SW 1271 (cell line): ENCODE data around the gene PHACTR1.
"Not testable (repeated sequence)": the region's sequence is repeated elsewhere in the genome, so short reads cannot be mapped to it uniquely, and the experiment has no call there.

Experiments used
- DNase-seq, 2 experiments: peaks; one replicate each; lab custom pipeline; 2025; lab: John Stamatoyannopoulos, UW

Gene PHACTR1

DNA sequence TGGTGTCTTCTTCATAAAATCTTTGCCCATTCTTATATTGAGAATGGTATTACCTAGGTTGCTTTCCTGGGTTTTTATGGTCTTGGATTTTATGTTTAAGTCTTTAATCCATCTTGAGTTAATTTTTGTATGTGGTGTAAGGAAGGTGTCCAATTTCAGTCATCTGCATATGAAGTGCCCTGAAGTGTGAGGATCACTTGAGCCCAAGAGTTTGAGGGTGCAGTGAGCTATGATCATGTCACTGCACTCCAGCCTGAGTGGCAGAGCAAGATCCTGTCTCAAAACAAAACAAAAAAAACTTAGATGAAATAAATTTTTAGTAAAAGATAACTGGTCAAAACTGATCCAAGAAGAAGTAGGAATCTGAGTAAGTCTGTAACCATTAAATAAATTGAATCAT, 396.4 kb downstream of the PHACTR1 start:
- no peak for DNase-seq

DNA sequence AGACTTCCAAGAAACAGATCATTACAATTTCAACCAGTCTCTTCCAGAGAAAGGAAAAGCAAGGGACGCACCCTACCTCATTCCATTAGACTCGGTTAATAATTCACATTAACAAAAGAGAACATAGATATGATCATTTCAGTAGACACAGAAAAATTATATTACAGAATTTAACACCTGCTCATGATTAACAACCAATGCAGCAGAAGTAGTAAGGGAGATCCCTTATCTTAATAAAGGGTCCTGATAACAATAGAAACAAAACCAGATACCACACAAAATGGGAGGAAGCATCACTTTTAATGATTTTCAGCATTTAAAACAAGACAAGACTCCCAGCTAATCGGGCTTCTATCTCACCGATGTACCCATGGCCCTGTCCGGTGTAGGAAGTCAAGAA, 396.8 kb downstream of the PHACTR1 start:
- DNase-seq: no peak

DNA sequence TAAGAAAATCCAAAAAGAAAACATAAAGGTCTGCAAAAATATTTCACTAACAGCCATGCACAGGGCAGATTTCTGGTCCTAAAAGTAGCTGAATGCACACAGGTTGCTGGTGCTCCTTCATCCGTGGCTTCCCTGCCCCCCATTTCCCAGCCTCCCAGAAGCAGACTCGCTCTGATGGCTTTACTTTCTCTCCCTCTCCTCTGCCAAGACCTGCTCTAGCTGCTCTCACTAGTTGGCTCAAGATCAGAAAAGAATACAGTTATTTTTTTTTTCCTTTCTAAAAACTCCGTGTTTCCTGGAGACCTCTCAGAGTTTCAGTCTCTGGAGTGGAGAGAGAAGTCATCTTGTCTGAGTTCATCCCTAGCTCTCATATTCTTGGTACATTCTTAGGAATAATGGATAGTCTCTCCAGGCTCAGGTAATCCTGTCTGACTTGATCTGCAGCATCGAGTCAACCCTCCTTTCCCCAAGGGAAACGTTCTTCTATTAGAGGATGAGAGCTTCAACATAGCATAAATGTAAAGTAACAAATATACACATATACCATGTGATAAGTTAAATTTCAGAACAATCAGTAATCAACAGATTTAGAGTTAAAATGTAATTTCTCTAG, 397.5 kb downstream of the PHACTR1 start:
- no peak for DNase-seq

DNA sequence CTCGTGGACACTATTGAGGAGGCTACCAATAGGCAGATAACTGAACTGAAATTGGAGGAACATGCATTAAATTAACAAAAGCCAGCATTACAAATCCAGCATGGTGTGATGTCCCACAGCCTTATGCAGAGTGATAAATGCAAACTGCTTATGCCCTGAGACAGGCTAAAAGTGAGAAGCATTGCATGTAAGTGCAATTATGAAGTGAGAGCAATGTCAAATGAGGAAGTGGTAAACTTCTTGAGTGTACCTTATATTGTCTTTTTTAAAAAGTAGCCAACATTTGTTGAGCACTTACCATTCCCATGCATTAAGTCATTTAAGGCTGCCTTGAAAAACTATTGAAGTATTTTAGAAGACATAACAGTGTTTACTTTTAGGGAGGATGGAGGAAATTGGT, 399.6 kb downstream of the PHACTR1 start:
- no peak for DNase-seq

DNA sequence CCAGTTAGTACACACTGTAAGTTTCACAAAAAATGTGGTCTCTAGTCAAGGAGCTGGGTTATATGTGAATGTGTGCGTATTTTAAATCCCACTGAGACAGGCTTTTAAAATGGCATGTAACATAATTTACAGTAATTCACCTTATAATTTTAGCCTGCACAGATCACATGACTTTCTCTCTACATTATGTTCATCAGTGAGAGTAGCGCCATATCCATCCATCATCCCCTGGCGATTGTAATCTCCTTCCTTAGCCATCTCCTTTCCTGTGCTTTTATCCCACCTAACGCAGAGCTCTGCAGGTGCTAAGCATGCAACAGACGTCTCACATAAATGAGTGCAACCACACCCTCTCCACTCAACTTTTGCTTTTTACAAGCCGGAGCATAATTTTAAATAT, 401.0 kb downstream of the PHACTR1 start:
- no peak for DNase-seq

DNA sequence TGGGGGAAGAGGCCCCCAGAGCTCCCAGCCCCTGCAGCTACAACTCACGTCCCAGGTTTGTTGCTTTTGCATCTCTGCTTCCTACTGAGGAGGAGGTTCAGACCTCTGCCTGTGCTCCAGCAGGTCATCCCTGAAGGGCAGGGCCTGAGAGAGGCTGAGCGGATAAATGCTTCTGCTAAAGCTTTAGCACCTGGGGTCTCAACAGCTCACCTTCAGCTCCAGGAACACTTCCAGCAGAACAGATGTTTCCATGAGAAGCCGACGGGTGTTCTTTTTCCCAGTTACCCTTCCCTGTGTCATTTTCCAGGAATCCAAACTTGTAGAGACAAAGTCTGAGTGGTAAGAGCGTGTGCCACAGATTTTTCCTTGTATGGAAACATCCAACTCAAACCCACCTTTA, 403.0 kb downstream of the PHACTR1 start:
- no peak for DNase-seq

DNA sequence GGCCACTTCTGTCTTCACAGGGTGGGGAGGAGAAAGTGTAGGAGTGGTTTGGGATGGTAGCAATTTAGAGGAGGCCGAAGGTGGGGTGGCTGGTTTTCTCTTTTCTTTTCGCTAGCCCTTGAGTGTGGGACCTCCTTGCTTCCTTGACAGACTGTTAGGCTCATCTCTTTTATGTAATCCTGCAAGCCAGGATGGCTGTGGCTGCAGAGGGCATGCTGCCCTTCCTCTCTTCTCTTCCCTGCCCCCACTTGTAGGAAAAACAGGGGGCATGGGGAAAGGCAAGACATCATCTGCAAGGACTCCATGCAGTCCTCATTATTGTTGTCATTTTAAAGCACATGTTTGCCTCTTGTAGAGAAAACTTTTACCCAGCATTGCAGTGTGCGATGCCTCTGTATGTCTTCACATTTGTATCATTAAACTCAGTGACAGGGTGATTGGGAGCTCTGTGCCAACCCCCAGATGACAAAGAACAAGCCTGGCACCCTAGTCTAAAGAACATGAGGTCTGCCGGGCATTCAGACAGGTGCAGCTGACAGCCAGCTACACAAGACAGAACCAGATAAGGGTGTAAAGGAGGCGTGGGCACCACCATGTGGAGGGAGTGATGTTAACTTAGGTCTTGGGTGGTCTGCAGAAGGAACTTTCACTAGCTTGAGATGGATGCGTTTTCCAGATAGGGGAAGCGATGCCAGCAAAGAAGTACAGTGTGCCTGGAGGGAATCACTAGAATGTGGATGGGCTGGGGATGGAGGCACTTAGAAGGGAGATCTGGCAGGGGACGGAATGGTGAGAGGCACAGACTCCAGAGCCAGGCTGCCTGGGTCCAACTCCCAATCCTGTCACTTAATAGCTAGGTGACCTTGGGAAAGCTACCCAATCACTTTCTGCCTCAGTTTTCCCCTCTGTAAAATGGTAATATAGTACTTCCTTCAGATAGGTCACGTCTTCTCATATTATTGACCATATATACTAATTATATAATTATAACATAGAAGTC, 404.2 kb downstream of the PHACTR1 start:
- DNase-seq: no peak

DNA sequence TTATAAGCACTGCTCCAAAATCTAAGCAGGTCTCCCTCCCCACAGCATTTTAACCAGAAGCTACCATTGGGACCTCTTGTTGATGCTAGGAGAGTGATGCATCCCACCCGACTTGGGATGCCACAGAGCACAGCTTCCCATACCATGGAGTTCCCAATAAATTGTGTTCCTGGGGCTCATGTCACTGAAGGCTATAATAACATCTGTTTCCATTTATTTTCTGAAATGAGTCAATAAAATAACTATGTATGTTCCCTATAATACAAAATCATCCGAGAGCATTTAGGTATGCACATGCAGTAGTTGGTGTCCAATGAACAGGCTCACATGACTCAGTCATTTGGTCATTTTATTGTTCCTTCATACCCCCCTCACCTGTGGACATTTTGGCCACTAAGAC, 407.6 kb downstream of the PHACTR1 start:
- DNase-seq: no peak

DNA sequence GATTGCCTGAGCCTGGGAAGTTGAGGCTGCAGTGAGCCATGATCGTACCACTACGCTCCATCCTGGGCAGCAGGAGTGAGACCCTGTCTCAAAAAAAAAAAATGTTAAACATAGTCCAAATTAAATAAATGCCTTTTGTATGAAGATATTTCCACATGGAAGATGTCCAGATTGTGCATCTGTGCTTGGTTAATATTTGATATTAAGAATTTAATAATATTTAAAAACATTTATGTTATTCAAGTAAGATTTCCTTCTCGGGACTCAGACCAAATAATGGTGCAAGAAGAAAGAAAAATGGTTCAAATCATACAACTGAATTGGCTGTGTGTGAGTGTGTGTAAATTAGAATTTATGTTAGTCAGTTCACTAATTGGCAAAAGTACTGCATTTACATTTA, 409.3 kb downstream of the PHACTR1 start:
- DNase-seq: no peak

DNA sequence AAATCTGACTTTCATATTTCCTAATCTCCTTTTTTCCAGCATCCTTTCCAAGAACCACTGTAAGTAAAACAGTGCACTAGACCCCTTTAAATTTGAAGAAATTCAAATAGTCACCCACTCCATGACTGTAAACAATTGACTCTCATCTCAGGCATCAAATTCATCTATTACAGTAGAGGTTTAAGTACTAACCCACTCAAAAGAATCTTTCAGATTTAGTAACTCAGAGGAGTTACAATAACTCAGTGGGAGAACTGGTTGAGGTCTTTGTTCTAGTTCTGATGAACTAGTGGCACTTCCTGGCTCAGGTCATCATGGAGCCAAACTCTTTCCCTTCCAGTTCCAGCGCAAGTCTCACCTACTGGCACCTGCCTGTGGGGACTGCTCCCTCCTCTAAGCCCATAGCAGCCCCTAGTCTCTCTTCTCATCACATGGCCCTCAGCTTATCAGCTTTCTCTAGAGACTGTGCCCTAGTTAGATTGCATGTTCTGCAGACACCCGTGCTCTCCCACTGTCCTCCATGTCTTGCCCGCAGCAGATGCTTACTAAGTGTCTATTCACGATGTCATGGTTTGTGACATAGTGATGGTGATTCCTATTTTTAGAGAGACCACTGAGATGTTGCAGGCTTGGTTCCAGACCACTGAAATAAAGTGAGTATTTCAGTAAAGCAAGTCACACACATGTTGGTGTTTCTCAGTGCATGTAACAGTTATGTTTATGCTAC, 415.5 kb downstream of the PHACTR1 start:
- no peak for DNase-seq

DNA sequence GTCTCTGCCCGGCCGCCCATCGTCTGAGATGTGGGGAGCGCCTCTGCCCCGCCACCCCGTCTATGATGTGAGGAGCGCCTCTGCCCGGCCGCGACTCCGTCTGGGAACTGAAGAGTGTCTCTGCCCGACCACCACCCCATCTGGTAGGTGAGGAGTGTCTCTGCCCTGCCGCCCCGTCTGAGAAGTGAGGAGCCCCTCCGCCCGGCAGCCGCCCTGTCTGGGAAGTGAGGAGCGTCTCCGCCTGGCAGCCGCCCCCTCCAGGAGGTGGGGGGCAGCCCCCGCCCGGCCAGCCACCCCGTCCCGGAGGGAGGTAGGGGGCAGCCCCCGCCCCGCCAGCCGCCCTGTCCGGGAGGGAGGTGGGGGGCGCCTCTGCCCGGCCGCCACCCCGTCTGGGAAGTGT, 417.3 kb downstream of the PHACTR1 start:
- DNase-seq: not testable (repeated sequence)

DNA sequence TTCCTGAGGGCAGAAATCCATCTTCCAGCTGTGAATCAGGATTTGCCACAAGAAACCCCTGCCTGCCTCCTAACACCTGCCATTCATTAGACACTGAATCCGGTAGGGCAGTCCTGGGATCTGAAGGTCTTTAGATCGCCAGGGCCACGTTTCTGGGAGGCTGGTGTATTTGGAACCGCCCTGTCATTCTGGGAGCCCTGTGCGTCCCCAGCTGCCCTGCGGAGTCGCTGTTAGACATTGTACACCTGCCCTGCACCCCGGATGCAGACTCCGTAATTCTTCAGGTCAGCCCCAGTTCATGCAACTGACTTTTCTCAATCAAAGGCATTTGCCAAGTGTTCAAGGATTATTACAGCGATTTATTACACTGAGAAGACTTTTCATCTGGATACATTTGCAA, 418.6 kb downstream of the PHACTR1 start:
- no peak for DNase-seq

DNA sequence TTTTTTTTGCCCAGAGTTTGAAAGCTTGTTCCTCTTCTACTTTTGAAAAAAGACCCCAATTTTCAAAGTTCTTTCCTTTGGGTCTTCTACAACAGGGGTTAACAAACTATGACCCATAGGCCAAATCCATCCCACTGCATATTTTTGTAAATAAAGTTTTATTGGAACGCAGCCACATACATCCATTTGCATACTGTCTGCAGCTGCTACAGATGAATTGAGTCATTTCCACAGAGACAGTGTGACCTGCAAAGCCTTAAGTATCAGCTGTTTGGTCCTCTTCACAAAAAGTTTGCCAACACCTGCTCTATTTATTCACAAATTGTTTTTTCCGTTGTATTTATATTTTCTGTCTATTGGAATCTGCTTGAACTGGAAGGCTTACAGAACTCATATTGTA, 422.6 kb downstream of the PHACTR1 start:
- no peak for DNase-seq

DNA sequence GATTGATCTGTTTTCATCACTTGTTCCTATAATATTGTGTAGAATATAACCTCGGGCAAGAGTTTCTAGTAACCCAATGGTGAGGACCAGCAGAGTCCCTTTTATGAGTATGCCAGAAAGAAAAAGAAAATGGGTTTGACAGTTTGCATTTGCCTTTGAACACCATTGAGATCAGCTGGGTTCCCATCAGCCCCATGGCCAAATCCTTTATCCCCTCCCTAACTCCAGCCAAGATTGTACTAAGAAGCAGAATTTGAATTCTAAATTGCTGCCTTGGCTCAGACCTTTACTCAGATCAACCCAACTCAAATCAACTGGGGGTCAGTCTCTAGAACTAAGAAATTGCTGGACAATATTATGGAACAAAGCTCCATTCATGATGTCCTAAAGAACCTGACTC, 424.4 kb downstream of the PHACTR1 start:
- DNase-seq: no peak

DNA sequence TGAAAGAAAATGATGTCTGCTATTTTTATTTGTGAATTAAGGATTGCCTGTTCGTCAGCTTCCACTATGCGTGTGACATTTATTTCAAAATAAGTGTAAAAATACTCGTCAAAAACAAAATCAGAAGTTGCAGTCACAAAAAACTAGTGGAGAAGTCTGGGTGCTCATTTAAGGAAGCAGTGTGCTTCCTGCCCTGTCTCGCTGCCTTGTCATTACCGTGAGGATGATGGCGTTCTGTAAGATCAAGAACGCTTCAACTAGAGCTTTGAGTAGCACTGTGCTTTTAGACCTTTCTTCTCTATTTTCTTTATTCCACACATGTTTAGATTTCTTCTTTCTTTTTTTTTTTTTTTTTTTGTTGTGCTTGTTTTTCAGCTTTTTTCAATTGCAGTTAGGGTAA, 424.8 kb downstream of the PHACTR1 start:
- no peak for DNase-seq

DNA sequence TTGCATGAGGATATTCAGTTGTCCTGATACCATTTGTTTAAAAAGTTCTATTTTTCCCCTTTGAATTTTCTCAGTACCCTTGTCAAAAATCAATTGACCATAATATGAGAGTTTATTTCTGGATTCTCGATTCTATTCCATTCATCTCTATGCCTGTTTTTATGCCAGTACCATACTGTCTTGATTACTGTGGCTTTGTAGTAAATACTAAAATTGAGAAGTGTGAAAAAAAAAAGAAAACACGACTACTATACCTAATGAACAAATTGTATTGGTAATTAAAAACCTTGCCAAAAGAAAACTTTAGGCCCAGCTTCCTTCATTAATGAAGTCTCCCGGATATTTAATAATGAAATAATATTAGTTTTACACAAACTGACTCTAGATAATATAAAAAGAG, 426.0 kb downstream of the PHACTR1 start:
- no peak for DNase-seq

DNA sequence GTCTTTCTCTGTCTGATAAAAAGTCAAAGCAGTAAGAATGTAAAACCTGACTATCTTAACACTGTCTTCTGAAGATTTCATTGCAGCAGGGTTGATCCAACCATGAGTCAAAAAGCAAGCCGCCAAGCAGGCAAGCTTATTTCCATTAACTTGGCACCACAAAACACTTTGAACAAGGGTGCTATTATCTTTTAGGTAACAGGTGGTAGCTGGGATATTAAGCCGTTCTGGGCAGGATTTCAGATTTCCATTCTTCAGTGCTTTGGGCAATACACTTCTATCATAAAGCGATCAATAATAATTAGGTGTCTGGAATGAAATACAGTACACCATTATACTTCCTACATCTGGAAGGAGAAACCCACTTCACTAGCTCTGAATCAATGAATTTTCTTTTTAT, 429.9 kb downstream of the PHACTR1 start:
- no peak for DNase-seq

DNA sequence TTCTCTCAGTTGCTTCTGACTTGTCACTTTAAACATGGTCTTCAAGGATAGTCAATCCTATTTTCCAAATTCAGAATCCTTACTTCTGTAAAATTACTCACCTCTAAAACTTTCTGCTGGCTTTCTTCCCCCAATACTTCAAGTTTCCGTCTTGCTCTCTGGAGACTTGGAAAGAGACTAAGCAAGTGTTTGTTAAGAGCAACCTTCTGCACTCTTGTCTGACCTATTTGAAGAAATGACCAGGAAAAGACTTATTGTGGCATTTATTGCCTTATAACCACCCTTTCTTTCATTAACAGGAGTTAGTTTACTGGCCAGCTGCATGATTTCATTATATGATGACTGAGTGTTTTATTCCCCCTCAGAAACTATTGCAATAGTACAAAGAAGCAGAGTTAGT, 430.8 kb downstream of the PHACTR1 start:
- no peak for DNase-seq

DNA sequence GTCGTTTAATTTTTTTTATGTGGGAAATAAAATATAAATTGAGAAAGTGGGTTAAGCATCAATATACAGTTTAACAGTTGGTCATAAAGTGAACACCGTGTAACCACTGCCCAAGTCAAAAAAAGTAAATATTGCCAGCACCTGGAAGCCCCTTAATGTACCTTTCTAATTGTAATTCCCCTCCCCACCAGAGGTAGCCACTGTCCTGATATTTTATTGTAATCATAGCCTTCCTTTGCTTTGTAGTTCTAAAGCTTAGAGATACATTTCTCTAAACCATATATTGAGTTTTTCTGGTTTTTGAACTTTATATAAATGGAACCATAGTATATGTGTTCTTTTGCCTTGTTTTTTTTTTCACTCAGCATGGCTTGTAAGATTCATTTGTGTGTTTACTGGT, 431.2 kb downstream of the PHACTR1 start:
- DNase-seq: no peak

DNA sequence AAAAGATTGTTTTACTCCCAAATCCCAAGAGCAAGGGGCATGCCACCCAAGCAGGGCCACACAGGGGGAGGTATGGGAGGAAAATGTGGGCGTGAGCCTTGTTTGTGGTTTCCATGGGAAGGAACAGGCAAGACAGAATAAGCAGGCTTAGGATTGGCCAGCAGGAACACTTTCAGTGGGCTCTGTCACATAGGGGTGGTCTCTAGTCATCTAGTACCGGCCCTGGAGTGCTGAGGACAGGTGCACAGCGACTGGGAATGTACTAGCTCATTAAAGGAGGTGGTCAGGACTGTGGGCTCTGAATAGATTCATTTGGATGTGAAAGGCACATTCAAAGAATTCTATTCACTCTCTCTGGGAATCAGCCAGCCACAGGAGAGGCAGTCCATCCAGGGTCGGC, 436.2 kb downstream of the PHACTR1 start:
- no peak for DNase-seq

DNA sequence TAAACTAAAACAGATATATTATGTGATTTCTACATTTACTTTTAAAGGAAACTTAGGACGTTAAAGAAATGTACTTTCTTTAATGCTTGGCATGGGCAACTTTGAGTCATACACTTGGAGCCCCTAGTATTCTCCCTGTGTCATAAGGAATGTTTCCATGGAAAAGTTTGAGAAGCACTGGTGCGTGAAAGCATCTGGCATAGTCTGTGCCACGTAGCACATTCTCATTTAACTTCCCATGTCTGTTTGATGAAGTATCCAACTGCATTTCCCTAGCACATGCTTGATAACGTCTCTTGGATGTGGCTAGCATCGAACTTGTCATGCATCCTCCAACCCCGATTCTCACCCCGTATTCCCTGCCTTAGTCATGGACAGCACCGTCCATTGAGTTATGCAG, 439.8 kb downstream of the PHACTR1 start:
- no peak for DNase-seq

DNA sequence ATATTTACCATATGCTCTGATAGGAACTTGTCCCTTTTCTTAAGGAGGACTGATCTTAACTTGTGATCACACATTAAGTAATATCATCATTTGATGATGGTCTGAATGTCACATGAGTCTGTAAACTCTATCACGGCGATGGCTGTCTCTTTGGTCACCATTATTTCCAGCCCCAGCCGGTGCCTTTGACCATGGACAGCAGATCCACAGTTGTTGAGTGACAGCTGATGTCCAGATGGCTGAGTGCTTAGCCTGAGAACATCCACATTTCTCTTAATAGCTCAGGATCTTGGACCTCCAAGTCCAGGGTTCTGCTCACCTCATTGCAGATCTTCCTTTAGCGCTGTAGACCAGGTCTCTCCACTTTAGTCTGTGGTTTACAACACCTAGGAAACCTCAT, 440.7 kb downstream of the PHACTR1 start:
- no peak for DNase-seq

DNA sequence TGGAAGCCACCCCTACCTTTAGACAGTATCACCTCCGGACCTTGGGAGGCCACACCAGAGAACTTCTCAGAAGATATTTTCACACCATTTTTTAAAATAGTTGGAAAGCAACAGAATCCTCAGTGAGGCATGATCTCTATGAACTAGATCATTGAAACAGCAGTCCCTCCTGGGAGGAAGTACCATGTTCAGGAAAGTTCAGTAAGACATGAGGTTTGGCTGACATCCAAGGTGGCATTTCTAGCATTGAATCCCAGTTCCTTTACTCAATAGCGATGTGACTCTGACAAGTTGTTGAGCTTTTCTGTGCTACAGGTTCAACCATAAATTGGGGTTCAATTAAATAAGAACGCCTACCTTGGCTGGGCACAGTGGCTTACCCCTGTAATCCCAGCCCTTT, 442.7 kb downstream of the PHACTR1 start:
- no peak for DNase-seq
